Stomach (tissue), 9 donors: ENCODE data around the gene YPEL4. TPM values are rescaled to one million over a fixed set of nuclear protein-coding genes. Genes with fewer than 3 reads are reported as not detected.
A peak's percentile ranks its signal among the peaks of the same experiment; 100 is the strongest.

Source experiments
- DNase-seq, 2 donors: peaks; one replicate each; pipeline versions ENCODE4 v3.0.0 to v3.0.0-alpha.2; 2013 to 2019
- H3K27ac ChIP-seq, 5 donors: fragments of 200-600 bp in 4 of 5; sonication (generic) in 4 of 5; one replicate each; pipeline ENCODE4 v1.5.1; 2013 to 2019; ENCODE audit warnings: mild to moderate bottlenecking in 1 of 5, moderate library complexity in 1 of 5
- H3K27me3 ChIP-seq, 3 donors: fragments of 200-600 bp; sonication (generic); one replicate each; pipeline ENCODE4 v1.5.1; 2017 to 2019; ENCODE audit warnings: mixed run types in 1 of 3
- H3K36me3 ChIP-seq, 4 donors: fragments of 200-600 bp; sonication (generic); 1 replicate in 3 of 4; 2 replicates in 1 of 4; pipeline ENCODE4 v1.5.1; 2016 to 2019
- H3K4me1 ChIP-seq, 4 donors: fragments of 200-600 bp; sonication (generic); one replicate each; pipeline ENCODE4 v1.5.1; 2016 to 2019
- H3K4me3 ChIP-seq, 4 donors: fragments of 200-600 bp; sonication (generic) in 3 of 4; one replicate each; pipeline ENCODE4 v1.5.1; 2016 to 2019; ENCODE audit warnings: mild to moderate bottlenecking in 1 of 4
- H3K9me3 ChIP-seq, 4 donors: fragments of 200-600 bp; sonication (generic); one replicate each; pipeline ENCODE4 v1.5.1; 2016 to 2019
- EP300 ChIP-seq: sonication (generic); formaldehyde crosslinking; IDR thresholded peaks from one replicate; pipeline ENCODE4 v1.6.1; 2017; ENCODE audit warnings: antibody characterized with exemption
- POLR2A ChIP-seq, 4 donors: fragments of 450-650 bp; IDR thresholded peaks; one replicate each; pipeline ENCODE4 v1.6.1; 2016; ENCODE audit warnings: antibody characterized with exemption in 4 of 4, control low read depth in 2 of 4, mild to moderate bottlenecking in 1 of 4, moderate library complexity in 1 of 4
- POLR2AphosphoS5 ChIP-seq, 3 donors: sonication (generic); formaldehyde crosslinking; IDR thresholded peaks; one replicate each; pipeline ENCODE4 v1.6.1; 2016; ENCODE audit warnings: antibody characterized with exemption in 3 of 3
- WGBS, 5 donors: extraction: QIAGEN DNeasy Blood & Tissue Kit in 3 of 5; methylation state at CpG; one replicate each; pipeline versions ENCODE4 v1.1.5 to v1.1.7; 2013 to 2018; 5-methylcytosine and 5-hydroxymethylcytosine counted together
- intact Hi-C: fragments of 100-400 bp; cut with DNase I; formaldehyde crosslinking; loops from one replicate; pipeline ENCODE4 v1.15.1; 2023; ENCODE audit warnings: low total_unique reads
- polyA plus RNA-seq, 3 donors: library from polyadenylated mRNA; stranded (reverse); fragments of 200-250 nt; gene quantifications; one replicate each; pipeline ENCODE4 v1.2.3, GENCODE V29; 2013
- small RNA-seq, 4 donors: library from RNA; depleted of rRNA; stranded (forward); fragments of <200 nt; gene quantifications; one replicate each; pipeline ENCODE3, GENCODE V24; 2016
- total RNA-seq, 5 donors: library from RNA; depleted of rRNA; stranded (reverse); fragments of >200 nt; gene quantifications; one replicate each; pipeline versions ENCODE4 v1.1.0 to v1.2.3, GENCODE V29; 2014 to 2016
- TF ChIP-seq, protein P1 (sequence below), 7 experiments: fragments of 450-650 bp in 4 of 7; fragments of 200-600 bp in 3 of 7; sonication (generic) in 3 of 7; IDR thresholded peaks; one replicate each; pipeline ENCODE4 v1.5.1; 2016 to 2019; ENCODE audit warnings: antibody characterized with exemption in 7 of 7, control low read depth in 2 of 7, mild to moderate bottlenecking in 1 of 7
- donor health status: healthy with polysubstance abuse.
- donor health status: Bipolar disorder and iron deficiency.
- donor health status: healthy.

Gene YPEL4
- total and polyA plus RNA-seq, 8 donors = 0.29 to 3.2 (median 0.68) TPM; not detected in 3

DNA sequence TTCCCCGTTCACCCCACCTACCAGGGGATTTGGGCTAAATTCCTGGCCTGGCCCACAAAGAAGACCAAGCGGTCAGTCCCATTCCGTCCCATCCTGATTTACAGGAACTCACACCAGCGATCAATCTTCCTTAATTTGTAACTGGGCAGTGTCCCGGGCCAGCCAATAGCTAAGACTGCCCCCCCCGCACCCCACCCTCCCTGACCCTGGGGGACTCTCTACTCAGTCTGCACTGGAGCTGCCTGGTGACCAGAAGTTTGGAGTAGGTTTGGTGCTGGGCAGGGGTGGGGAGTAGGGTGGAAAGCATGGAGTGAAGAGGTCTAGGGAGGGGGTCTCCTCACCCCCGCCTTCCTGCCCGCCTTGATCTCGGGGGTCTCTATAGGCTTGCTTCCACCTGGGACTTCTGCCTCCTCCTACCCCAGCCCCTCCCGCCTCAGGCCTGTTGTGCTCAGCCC lies 52.2 kb downstream of the YPEL4 start, which contains the start of gene SERPING1:
Gene SERPING1, plus strand, starts transcription at position 225 of the 455 bp plus-strand sequence. CDS start 586 bp downstream, outside the sequence.
- peaks cover 0 to 36% (median 18%) of the 10 kb centered on the region in 4 donors for H3K4me1 ChIP-seq
- H3K36me3 ChIP-seq = peaks cover 0 to 17% (median 12%) of the 10 kb centered on the region in 4 donors
- peak within 1 kb of the TSS; percentile 54 to 69 (median 60) for H3K4me3 ChIP-seq
- peaks cover 0 to 7% (median 0%) of the 10 kb centered on the region in 3 donors for H3K27me3 ChIP-seq
- DNase-seq = peak; percentile 34 to 76
- peak within 1 kb of the TSS; percentile 87 to 92 (median 90) for H3K27ac ChIP-seq
- TF ChIP-seq POLR2AphosphoS5 (IDR thresholded peaks at IDR 0.05) (peak in 2 of 3 donors; percentile 44 to 67), POLR2A (IDR thresholded peaks at IDR 0.05) (no peak), EP300 (no peak)
- 18 to 34% (median 26%) methylated on average over 8 to 10 of the region's 10 CpGs for WGBS, 5 donors
- H3K9me3 ChIP-seq = no peaks in the 10 kb centered on the region
- intact Hi-C loops = no loop called here

DNA sequence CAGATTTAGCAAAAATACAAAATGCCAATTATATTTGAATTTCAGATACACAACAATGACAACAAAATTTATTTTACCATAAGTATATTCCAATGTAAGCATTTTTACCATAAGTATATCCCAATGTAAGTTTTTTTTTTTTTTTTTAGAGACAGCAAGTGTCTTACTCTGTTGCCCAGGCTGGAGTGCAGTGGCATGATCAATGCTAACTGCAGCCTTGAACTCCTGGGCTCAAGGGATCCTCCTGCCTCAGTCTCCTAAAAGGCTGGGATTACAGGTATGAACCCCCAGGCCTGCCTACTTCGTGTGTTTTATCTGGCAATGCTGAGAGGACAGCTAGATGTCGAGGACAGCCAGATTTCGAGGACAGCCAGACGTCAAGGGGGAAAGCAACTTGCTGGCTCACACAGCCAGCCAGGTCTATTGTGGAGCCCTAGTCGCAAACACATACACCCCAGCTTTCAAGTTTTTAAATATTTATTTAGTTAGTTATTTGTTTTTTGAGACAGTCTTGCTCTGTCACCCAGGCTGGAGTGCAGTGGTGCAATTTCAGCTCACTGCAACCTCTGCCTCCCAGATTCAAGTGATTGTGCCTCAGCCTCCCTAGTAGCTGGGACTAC lies 53.3 kb downstream of the YPEL4 start:
- no peaks in the 10 kb centered on the region for H3K9me3 ChIP-seq
- H3K27me3 ChIP-seq = peaks cover 0 to 7% (median 0%) of the 10 kb centered on the region in 3 donors
- DNase-seq = no peak
- no peak overlapping the region for H3K4me3 ChIP-seq
- H3K4me1 ChIP-seq = peaks cover 0 to 36% (median 18%) of the 10 kb centered on the region in 4 donors
- TF ChIP-seq EP300 (no peak), POLR2A (IDR thresholded peaks at IDR 0.05) (no peak), POLR2AphosphoS5 (IDR thresholded peaks at IDR 0.05) (no peak)
- TF ChIP-seq, protein P1, sequence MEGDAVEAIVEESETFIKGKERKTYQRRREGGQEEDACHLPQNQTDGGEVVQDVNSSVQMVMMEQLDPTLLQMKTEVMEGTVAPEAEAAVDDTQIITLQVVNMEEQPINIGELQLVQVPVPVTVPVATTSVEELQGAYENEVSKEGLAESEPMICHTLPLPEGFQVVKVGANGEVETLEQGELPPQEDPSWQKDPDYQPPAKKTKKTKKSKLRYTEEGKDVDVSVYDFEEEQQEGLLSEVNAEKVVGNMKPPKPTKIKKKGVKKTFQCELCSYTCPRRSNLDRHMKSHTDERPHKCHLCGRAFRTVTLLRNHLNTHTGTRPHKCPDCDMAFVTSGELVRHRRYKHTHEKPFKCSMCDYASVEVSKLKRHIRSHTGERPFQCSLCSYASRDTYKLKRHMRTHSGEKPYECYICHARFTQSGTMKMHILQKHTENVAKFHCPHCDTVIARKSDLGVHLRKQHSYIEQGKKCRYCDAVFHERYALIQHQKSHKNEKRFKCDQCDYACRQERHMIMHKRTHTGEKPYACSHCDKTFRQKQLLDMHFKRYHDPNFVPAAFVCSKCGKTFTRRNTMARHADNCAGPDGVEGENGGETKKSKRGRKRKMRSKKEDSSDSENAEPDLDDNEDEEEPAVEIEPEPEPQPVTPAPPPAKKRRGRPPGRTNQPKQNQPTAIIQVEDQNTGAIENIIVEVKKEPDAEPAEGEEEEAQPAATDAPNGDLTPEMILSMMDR (IDR thresholded peaks at IDR 0.05) = no peak
- WGBS, 5 donors = 38 to 59% (median 55%) methylated on average over 5 of the region's 5 CpGs
- peak overlapping the region in 4 of 5 donors; percentile 90 to 92 (median 91) for H3K27ac ChIP-seq
- peaks cover 0 to 10% (median 7%) of the 10 kb centered on the region in 4 donors for H3K36me3 ChIP-seq
- intact Hi-C loops = no loop called here

Small RNA genes within 50 kb of the gene (small RNA-seq; reads per million reads assigned to genes)
- gene MIR130A = 587 to 846 (median 689) reads per million in 4 donors

Other genes starting within 250 kb of the YPEL4 start
- gene SLC43A3, start 222.8 kb downstream of the YPEL4 start, total RNA-seq = 10 to 100 TPM in 3 of 5 donors, 1 to 10 TPM in 2; 1.2 to 81.7 (median 10.5) TPM
- gene SLC43A3, start 222.8 kb downstream of the YPEL4 start, polyA plus RNA-seq = 10 to 100 TPM; 10.2 to 22.8 (median 15.0) TPM
- gene RTN4RL2, start 189.4 kb downstream of the YPEL4 start, total RNA-seq = 1 to 10 TPM in 2 of 5 donors, not detected in 3; 3.9 to 8.1 TPM
- gene RTN4RL2, start 189.4 kb downstream of the YPEL4 start, polyA plus RNA-seq = under 1 TPM; 0.75 to 0.78 (median 0.76) TPM
- gene SLC43A1, start 134.2 kb downstream of the YPEL4 start, total RNA-seq = 10 to 100 TPM; 10.5 to 38.4 (median 18.5) TPM
- gene SLC43A1, start 134.2 kb downstream of the YPEL4 start, polyA plus RNA-seq = 10 to 100 TPM; 16.0 to 24.6 (median 19.7) TPM
- 10 to 100 TPM in 3 of 5 donors, 1 to 10 TPM in 2; 1.7 to 51.3 (median 31.3) TPM for gene TIMM10, start 119.2 kb downstream of the YPEL4 start, total RNA-seq
- gene TIMM10, start 119.2 kb downstream of the YPEL4 start, polyA plus RNA-seq = 10 to 100 TPM; 66.7 to 79.6 (median 73.7) TPM
- gene SMTNL1, start 112.3 kb downstream of the YPEL4 start, total RNA-seq = not detected
- gene SMTNL1, start 112.3 kb downstream of the YPEL4 start, polyA plus RNA-seq = not detected
- 10 to 100 TPM in 4 of 5 donors, 1 to 10 TPM in 1; 2.2 to 57.8 (median 21.3) TPM for gene UBE2L6, start 82.2 kb downstream of the YPEL4 start, total RNA-seq
- gene UBE2L6, start 82.2 kb downstream of the YPEL4 start, polyA plus RNA-seq = 10 to 100 TPM; 47.3 to 73.0 (median 71.4) TPM
- gene SERPING1, start 52.2 kb downstream of the YPEL4 start, total RNA-seq = 100 to 1,000 TPM in 4 of 5 donors, 10 to 100 TPM in 1; 17.4 to 247 (median 153) TPM
- gene SERPING1, start 52.2 kb downstream of the YPEL4 start, polyA plus RNA-seq = 100 to 1,000 TPM in 2 of 3 donors, 10 to 100 TPM in 1; 84.4 to 212 (median 111) TPM
- gene CLP1, start 7.8 kb upstream of the YPEL4 start, total RNA-seq = 10 to 100 TPM in 3 of 5 donors, 1 to 10 TPM in 1, not detected in 1; 2.7 to 14.0 (median 11.2) TPM
- 10 to 100 TPM in 1 of 3 donors, 1 to 10 TPM in 2; 7.1 to 14.7 (median 9.2) TPM for gene CLP1, start 7.8 kb upstream of the YPEL4 start, polyA plus RNA-seq
- gene ZDHHC5, start 18.2 kb upstream of the YPEL4 start, total RNA-seq = 10 to 100 TPM; 21.0 to 72.8 (median 39.8) TPM
- 10 to 100 TPM; 11.2 to 21.9 (median 14.3) TPM for gene ZDHHC5, start 18.2 kb upstream of the YPEL4 start, polyA plus RNA-seq
- gene MED19, start 62.3 kb upstream of the YPEL4 start, total RNA-seq = 10 to 100 TPM in 3 of 5 donors, 1 to 10 TPM in 1, not detected in 1; 4.4 to 31.7 (median 18.8) TPM
- 10 to 100 TPM; 14.2 to 23.2 (median 16.8) TPM for gene MED19, start 62.3 kb upstream of the YPEL4 start, polyA plus RNA-seq
- 10 to 100 TPM; 20.1 to 72.3 (median 38.1) TPM for gene TMX2, start 62.7 kb upstream of the YPEL4 start, total RNA-seq
- gene TMX2, start 62.7 kb upstream of the YPEL4 start, polyA plus RNA-seq = 10 to 100 TPM; 34.5 to 57.6 (median 35.2) TPM
- gene SELENOH, start 91.6 kb upstream of the YPEL4 start, total RNA-seq = 100 to 1,000 TPM in 4 of 5 donors, 10 to 100 TPM in 1; 33.8 to 234 (median 152) TPM
- gene SELENOH, start 91.6 kb upstream of the YPEL4 start, polyA plus RNA-seq = 100 to 1,000 TPM; 158 to 194 (median 183) TPM
- not detected for gene BTBD18, start 101.9 kb upstream of the YPEL4 start, total RNA-seq
- gene BTBD18, start 101.9 kb upstream of the YPEL4 start, polyA plus RNA-seq = not detected
- gene CTNND1, start 111.9 kb upstream of the YPEL4 start, total RNA-seq = 100 to 1,000 TPM; 110 to 447 (median 215) TPM
- gene CTNND1, start 111.9 kb upstream of the YPEL4 start, polyA plus RNA-seq = 10 to 100 TPM; 45.1 to 98.5 (median 61.3) TPM